Stimulated activated CD8-positive, alpha-beta memory T cell treated with anti-CD3 and anti-CD28 coated beads, Interleukin-12 subunit alpha, Interleukin-12 subunit beta, amount 100 ng/mL, for 1 hour (primary cell): ENCODE measurements around the gene IL7R.
A peak's percentile ranks its signal among the peaks of the same experiment; 100 is the strongest.

Source experiments
- DNase-seq: peaks from one replicate; pipeline ENCODE4 v3.0.0-alpha.2; 2020; ENCODE audit warnings: low read depth

The IL7R gene

GRCh38 chr5:35908814-35909213, 52.1 kb downstream of the IL7R start:
- no peak for DNase-seq

DNA sequence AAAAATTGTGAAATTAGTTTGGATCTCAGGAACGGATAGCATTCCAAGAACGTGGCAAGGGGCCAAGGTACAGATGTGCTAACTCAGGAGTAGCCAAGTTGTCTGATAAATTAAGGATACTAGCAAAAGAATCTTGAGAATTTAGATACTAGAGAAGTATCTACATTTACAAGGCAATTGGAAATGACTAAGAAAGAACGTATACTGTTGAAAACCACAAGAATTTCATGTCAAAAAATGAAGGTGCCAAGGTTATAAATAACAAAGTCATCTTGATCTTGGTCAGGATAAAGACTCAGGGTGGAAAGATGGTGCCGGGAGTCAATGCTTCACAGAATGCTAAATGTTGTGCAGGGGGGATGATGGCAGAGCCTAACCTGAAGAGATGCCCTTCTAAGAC, 62.5 kb downstream of the IL7R start:
- no peak for DNase-seq

- DNase-seq = no peak
Measured at GRCh38 chr5:35920890-35921289, 64.2 kb downstream of the IL7R start.

DNA sequence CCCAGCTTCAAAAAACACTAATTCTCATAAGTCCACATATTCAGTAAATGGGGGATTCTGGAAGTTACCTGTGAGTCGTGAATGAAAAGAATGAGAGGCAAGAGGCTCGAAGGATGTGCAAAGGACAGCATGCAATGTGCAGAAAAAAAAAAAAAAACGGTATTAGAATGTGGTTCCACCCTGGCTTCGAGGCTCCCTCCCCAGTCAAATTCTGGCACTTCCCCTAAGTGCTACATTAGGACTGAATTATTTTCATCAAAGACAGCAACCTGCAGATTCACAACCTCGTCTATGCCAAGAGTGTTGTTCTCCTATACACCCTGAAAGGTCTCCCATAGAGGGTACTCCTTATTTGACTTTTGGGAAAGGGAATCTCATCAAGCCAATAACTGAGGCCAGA, 65.2 kb downstream of the IL7R start:
- no peak for DNase-seq

DNA sequence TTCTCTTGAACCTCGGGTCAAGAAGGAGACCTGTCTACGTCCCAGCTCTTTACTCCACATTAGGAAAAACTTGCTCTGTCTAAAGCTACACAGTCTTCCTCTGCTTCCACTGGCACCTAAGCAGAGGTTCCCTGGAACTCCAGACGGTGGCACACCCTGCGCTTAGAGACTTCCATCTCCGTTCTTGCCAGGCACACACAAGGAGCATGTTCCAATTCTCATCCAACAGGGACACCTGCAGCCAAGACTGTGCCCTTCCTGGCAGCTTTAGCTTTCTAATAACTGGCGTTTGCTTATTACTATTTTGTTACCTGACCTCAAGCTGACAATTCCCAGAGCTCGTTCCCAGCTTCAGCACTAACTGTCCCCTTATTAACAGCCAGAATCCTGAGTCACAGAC, 65.8 kb downstream of the IL7R start:
- no peak for DNase-seq

- DNase-seq = no peak
Measured at GRCh38 chr5:35924122-35924949, 67.6 kb downstream of the IL7R start.

GRCh38 chr5:35924950-35925722, 68.4 kb downstream of the IL7R start:
- peak; percentile 75 for DNase-seq

DNA sequence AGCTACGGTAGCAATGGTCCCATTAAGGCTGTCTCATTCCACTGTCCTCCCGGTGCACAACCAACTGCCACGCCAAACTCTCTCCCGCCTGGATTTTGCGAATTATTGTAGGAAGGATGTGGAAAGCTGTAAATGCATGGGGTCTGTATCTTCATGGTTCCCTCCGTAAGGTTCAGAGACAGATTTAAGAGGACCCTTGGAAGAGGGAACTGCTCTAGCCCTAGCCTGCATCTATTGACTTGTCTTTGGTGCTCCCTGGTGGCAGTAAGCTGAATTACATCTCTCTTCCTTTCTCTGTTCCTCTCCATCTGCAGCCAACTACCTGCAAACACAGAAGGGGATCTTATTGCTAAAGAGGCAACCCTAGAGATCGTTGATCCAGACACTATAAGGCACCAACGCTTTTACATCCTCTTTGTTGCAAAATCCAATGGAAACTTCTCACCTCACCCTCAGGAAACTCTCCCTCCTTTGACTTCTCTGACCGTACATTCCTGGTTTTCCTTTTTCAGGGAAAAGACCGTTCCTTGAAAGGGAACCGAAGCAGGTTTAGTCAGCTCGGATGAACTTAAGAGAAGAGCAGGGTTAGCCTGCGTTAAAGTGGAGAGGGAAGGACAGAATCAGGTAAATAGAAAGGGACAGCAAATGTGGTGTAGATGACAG, 69.8 kb downstream of the IL7R start:
- DNase-seq = peak; percentile 40
